GM12878 (cell line): ENCODE results near the gene MPPED1.

Experiments used
- CBFB ChIP-seq: IDR thresholded peaks from 2 replicates; pipeline ENCODE4 v1.6.1; 2016; ENCODE audit warnings: antibody characterized with exemption, low read depth
- DPF2 ChIP-seq: fragments of 450-650 bp; IDR thresholded peaks from 2 replicates; pipeline ENCODE4 v1.6.1; 2017; ENCODE audit warnings: mild to moderate bottlenecking
- EZH2 ChIP-seq: IDR thresholded peaks from 2 replicates; pipeline ENCODE4 v1.6.1; 2012; ENCODE audit warnings: low read depth, mild to moderate bottlenecking, control low read depth, inconsistent platforms, low read length, borderline replicate concordance; ENCODE audit not compliant: control insufficient read depth
- HDAC2 ChIP-seq: fragments of 200-600 bp; sonication (generic); IDR thresholded peaks from 2 replicates; pipeline ENCODE4 v1.6.1; 2017
- IRF3 ChIP-seq: fragments of 450-650 bp; IDR thresholded peaks from 2 replicates; pipeline ENCODE4 v1.6.1; 2014; ENCODE audit warnings: mild to moderate bottlenecking
- JUND ChIP-seq: IDR thresholded peaks from 2 replicates; pipeline ENCODE4 v1.6.1; 2012; ENCODE audit warnings: low read depth, mild to moderate bottlenecking, low read length, improper control_type of control experiment, moderate library complexity
- MAX ChIP-seq: IDR thresholded peaks from 2 replicates; pipeline ENCODE4 v1.6.1; 2012; ENCODE audit warnings: low read depth, low read length, improper control_type of control experiment
- MXI1 ChIP-seq: fragments of 150-350 bp; IDR thresholded peaks from 2 replicates; pipeline ENCODE4 v1.6.1; 2011; ENCODE audit warnings: low read depth, mild to moderate bottlenecking, inconsistent platforms, low read length, improper control_type of control experiment
- NR2C2 ChIP-seq: IDR thresholded peaks from 2 replicates; pipeline ENCODE4 v1.6.1; 2011; ENCODE audit warnings: borderline replicate concordance, low read depth; ENCODE audit not compliant: control insufficient read depth, insufficient read length
- SUZ12 ChIP-seq: fragments of 200-600 bp; sonication (generic); IDR thresholded peaks from one replicate; pipeline ENCODE4 v1.6.1; 2018; ENCODE audit warnings: antibody characterized with exemption, mild to moderate bottlenecking; ENCODE audit not compliant: unreplicated experiment
- TF ChIP-seq, protein P1 (sequence below), 3 experiments: IDR thresholded peaks in 2 of 3; conservative IDR thresholded peaks in 1 of 3; 2 replicates each; pipeline ENCODE4 v1.5.1; 2011; ENCODE audit warnings: low read depth in 3 of 3, low read length in 3 of 3, mild to moderate bottlenecking in 3 of 3, control low read depth in 2 of 3, moderate library complexity in 2 of 3, inconsistent platforms in 1 of 3, mixed read lengths in 1 of 3; ENCODE audit not compliant: control insufficient read depth in 2 of 3, insufficient read depth in 1 of 3; ENCODE audit errors: extremely low read depth in 1 of 3
- TF ChIP-seq, protein P2 (sequence below): IDR thresholded peaks from 2 replicates; pipeline ENCODE4 v1.6.1; 2011; ENCODE audit warnings: borderline replicate concordance, low read depth, mild to moderate bottlenecking, moderate library complexity, low read length; ENCODE audit not compliant: insufficient read depth, poor library complexity, severe bottlenecking
- TF ChIP-seq, protein P3 (sequence below): fragments of 450-650 bp; IDR thresholded peaks from 2 replicates; pipeline ENCODE4 v1.6.1; 2017; ENCODE audit warnings: mild to moderate bottlenecking, moderate library complexity
- TF ChIP-seq, protein P4 (sequence below): IDR thresholded peaks from 2 replicates; pipeline ENCODE4 v1.6.1; 2012; ENCODE audit warnings: mild to moderate bottlenecking, low read depth, low read length

DNA sequence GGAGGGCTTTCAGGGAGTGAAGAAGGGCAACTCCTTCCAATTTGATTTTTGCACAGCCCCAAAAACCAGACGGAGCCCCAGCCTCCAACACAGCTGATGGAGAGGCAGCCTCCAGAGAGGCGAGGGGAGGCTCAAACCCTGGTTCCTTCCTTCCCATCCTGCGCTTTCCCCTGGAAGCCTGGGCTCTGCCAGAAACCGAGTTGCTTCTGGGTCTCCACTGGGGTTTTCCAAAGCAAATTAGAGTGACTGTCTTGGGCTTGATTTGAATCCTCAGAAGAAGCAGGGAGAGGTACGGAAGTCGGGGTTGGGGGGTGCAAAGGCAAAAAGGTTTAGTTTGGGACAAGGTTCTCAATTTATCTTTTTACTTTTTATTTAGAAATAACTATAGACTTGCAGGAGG lies 129.2 kb downstream of the MPPED1 start:
- TF ChIP-seq IRF3 = no peak
- TF ChIP-seq, protein P1, sequence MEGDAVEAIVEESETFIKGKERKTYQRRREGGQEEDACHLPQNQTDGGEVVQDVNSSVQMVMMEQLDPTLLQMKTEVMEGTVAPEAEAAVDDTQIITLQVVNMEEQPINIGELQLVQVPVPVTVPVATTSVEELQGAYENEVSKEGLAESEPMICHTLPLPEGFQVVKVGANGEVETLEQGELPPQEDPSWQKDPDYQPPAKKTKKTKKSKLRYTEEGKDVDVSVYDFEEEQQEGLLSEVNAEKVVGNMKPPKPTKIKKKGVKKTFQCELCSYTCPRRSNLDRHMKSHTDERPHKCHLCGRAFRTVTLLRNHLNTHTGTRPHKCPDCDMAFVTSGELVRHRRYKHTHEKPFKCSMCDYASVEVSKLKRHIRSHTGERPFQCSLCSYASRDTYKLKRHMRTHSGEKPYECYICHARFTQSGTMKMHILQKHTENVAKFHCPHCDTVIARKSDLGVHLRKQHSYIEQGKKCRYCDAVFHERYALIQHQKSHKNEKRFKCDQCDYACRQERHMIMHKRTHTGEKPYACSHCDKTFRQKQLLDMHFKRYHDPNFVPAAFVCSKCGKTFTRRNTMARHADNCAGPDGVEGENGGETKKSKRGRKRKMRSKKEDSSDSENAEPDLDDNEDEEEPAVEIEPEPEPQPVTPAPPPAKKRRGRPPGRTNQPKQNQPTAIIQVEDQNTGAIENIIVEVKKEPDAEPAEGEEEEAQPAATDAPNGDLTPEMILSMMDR (IDR thresholded peaks at IDR 0.05 in 2 of 3, conservative IDR thresholded peaks at IDR 0.05 in 1 of 3; ENCODE audit: control insufficient read depth in 2 of 3, extremely low read depth in 1 of 3, insufficient read depth in 1 of 3, low read depth in 3 of 3, low read length in 3 of 3) = no peak
- TF ChIP-seq JUND = no peak
- no peak for TF ChIP-seq CBFB
- TF ChIP-seq EZH2 = no peak
- TF ChIP-seq, protein P2, sequence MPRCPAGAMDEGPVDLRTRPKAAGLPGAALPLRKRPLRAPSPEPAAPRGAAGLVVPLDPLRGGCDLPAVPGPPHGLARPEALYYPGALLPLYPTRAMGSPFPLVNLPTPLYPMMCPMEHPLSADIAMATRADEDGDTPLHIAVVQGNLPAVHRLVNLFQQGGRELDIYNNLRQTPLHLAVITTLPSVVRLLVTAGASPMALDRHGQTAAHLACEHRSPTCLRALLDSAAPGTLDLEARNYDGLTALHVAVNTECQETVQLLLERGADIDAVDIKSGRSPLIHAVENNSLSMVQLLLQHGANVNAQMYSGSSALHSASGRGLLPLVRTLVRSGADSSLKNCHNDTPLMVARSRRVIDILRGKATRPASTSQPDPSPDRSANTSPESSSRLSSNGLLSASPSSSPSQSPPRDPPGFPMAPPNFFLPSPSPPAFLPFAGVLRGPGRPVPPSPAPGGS = no peak
- no peak for TF ChIP-seq NR2C2
- TF ChIP-seq, protein P3, sequence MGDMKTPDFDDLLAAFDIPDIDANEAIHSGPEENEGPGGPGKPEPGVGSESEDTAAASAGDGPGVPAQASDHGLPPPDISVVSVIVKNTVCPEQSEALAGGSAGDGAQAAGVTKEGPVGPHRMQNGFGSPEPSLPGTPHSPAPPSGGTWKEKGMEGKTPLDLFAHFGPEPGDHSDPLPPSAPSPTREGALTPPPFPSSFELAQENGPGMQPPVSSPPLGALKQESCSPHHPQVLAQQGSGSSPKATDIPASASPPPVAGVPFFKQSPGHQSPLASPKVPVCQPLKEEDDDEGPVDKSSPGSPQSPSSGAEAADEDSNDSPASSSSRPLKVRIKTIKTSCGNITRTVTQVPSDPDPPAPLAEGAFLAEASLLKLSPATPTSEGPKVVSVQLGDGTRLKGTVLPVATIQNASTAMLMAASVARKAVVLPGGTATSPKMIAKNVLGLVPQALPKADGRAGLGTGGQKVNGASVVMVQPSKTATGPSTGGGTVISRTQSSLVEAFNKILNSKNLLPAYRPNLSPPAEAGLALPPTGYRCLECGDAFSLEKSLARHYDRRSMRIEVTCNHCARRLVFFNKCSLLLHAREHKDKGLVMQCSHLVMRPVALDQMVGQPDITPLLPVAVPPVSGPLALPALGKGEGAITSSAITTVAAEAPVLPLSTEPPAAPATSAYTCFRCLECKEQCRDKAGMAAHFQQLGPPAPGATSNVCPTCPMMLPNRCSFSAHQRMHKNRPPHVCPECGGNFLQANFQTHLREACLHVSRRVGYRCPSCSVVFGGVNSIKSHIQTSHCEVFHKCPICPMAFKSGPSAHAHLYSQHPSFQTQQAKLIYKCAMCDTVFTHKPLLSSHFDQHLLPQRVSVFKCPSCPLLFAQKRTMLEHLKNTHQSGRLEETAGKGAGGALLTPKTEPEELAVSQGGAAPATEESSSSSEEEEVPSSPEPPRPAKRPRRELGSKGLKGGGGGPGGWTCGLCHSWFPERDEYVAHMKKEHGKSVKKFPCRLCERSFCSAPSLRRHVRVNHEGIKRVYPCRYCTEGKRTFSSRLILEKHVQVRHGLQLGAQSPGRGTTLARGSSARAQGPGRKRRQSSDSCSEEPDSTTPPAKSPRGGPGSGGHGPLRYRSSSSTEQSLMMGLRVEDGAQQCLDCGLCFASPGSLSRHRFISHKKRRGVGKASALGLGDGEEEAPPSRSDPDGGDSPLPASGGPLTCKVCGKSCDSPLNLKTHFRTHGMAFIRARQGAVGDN = no peak
- no peak for TF ChIP-seq HDAC2
- TF ChIP-seq, protein P4, sequence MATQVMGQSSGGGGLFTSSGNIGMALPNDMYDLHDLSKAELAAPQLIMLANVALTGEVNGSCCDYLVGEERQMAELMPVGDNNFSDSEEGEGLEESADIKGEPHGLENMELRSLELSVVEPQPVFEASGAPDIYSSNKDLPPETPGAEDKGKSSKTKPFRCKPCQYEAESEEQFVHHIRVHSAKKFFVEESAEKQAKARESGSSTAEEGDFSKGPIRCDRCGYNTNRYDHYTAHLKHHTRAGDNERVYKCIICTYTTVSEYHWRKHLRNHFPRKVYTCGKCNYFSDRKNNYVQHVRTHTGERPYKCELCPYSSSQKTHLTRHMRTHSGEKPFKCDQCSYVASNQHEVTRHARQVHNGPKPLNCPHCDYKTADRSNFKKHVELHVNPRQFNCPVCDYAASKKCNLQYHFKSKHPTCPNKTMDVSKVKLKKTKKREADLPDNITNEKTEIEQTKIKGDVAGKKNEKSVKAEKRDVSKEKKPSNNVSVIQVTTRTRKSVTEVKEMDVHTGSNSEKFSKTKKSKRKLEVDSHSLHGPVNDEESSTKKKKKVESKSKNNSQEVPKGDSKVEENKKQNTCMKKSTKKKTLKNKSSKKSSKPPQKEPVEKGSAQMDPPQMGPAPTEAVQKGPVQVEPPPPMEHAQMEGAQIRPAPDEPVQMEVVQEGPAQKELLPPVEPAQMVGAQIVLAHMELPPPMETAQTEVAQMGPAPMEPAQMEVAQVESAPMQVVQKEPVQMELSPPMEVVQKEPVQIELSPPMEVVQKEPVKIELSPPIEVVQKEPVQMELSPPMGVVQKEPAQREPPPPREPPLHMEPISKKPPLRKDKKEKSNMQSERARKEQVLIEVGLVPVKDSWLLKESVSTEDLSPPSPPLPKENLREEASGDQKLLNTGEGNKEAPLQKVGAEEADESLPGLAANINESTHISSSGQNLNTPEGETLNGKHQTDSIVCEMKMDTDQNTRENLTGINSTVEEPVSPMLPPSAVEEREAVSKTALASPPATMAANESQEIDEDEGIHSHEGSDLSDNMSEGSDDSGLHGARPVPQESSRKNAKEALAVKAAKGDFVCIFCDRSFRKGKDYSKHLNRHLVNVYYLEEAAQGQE = no peak
- TF ChIP-seq SUZ12 = no peak
- no peak for TF ChIP-seq MAX
- TF ChIP-seq MXI1 = no peak
- no peak for TF ChIP-seq DPF2
